Stimulated activated CD4-positive, alpha-beta T cell treated with anti-CD3 and anti-CD28 coated beads, Interleukin-2, amount 100 ng/mL, for 48 hours (primary cell): ENCODE measurements around the gene KNDC1.
"Not testable (repeated sequence)": the region's sequence is repeated elsewhere in the genome, so short reads cannot be mapped to it uniquely, and the experiment has no call there.

Experiments
- DNase-seq, 2 donors: peaks; one replicate each; pipeline ENCODE4 v3.0.0-alpha.2; 2020

KNDC1 gene

GRCh38 chr10:133211141-133211830 is 51.3 kb downstream of the KNDC1 start:
- no peak for DNase-seq

- no peak for DNase-seq
Measured at GRCh38 chr10:133211959-133212852, 52.2 kb downstream of the KNDC1 start.

- DNase-seq, result no peak
Measured at GRCh38 chr10:133212853-133213494, 53.0 kb downstream of the KNDC1 start.

GRCh38 chr10:133213641-133214467 is 53.8 kb downstream of the KNDC1 start:
- DNase-seq, result no peak

- DNase-seq, result no peak
Measured at GRCh38 chr10:133214468-133215410, 54.7 kb downstream of the KNDC1 start.

- no peak for DNase-seq
Measured at GRCh38 chr10:133215586-133215985, 55.6 kb downstream of the KNDC1 start.

- DNase-seq, result no peak
Measured at GRCh38 chr10:133216776-133217175, 56.8 kb downstream of the KNDC1 start.

GRCh38 chr10:133217800-133218589 is 58.0 kb downstream of the KNDC1 start:
- DNase-seq, result no peak

GRCh38 chr10:133218891-133219290 is 58.9 kb downstream of the KNDC1 start:
- DNase-seq, result no peak

- DNase-seq, result no peak
Measured at GRCh38 chr10:133219782-133220181, 59.8 kb downstream of the KNDC1 start.

GRCh38 chr10:133221331-133221730 is 61.3 kb downstream of the KNDC1 start:
- no peak for DNase-seq

- not testable (repeated sequence) for DNase-seq
Measured at GRCh38 chr10:133221756-133222155, 61.7 kb downstream of the KNDC1 start.

- DNase-seq, result no peak
Measured at GRCh38 chr10:133224076-133224475, 64.1 kb downstream of the KNDC1 start.

GRCh38 chr10:133224756-133225372 is 64.8 kb downstream of the KNDC1 start:
- no peak for DNase-seq

GRCh38 chr10:133225707-133226191 is 65.7 kb downstream of the KNDC1 start:
- no peak for DNase-seq

GRCh38 chr10:133226251-133226808 is 66.3 kb downstream of the KNDC1 start:
- DNase-seq, result no peak

GRCh38 chr10:133227256-133227655 is 67.2 kb downstream of the KNDC1 start:
- no peak for DNase-seq

GRCh38 chr10:133229265-133230043 is 69.4 kb downstream of the KNDC1 start:
- DNase-seq, result no peak

- DNase-seq, result no peak
Measured at GRCh38 chr10:133230044-133230361, 70.0 kb downstream of the KNDC1 start, which contains the start of gene UTF1. UTF1 (plus strand) TSS chr10:133230217; CDS start chr10:133230289, 72 bp downstream.
